ENCODE data around the gene TACR2.

The TACR2 gene

GRCh38 chr10:69364232-69364940 lies 52.3 kb downstream of the TACR2 start:
- DNase-seq = no peak

GRCh38 chr10:69363666-69364065 lies 53.1 kb downstream of the TACR2 start:
- DNase-seq = no peak

GRCh38 chr10:69362471-69362954 lies 54.2 kb downstream of the TACR2 start:
- no peak for DNase-seq

GRCh38 chr10:69361303-69361614 lies 55.5 kb downstream of the TACR2 start:
- no peak for DNase-seq

- no peak for DNase-seq
These were observed 56.0 kb downstream of the TACR2 start for GRCh38 chr10:69360485-69361302.

GRCh38 chr10:69359594-69359993 lies 57.1 kb downstream of the TACR2 start:
- peak; percentile 27 for DNase-seq

GRCh38 chr10:69359148-69359547 lies 57.6 kb downstream of the TACR2 start:
- no peak for DNase-seq

- DNase-seq = no peak
These were observed 58.4 kb downstream of the TACR2 start for GRCh38 chr10:69358148-69358795.

GRCh38 chr10:69356187-69356586 lies 60.5 kb downstream of the TACR2 start:
- DNase-seq = no peak

GRCh38 chr10:69353977-69354635 lies 62.6 kb downstream of the TACR2 start:
- DNase-seq = no peak
